MM.1S (cell line): ENCODE data around the gene MCTP2.

Experiments used
- CTCF ChIP-seq: fragments of 300-600 bp; sonication (generic); IDR thresholded peaks from 2 replicates; pipeline ENCODE4 v1.5.1; 2016; ENCODE audit warnings: antibody characterized with exemption, low read length, mixed read lengths
- EZH2 ChIP-seq: fragments of 300-600 bp; sonication (generic); optimal IDR thresholded peaks from 2 replicates; pipeline ENCODE3; 2017; ENCODE audit warnings: low read depth, mild to moderate bottlenecking, antibody characterized with exemption, low read length, mixed read lengths

DNA sequence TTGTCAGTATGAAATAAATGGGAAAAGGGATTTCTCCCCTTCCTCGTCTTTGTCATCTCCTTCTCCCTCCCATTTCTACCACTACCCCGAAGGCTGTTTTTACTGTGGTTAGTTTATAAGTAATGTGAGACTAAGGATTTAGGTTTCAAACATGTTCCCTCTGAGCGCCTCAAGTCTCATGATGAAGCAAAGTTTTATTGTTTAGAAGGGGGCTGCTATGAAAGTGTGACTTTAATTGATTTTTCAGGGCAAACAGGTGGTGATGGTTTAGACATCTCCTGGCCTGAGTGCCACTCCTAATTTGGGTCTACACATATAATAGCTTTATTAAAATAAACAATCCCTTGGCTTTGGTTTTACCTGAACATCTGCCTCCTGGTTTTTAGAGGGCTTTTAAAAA is 185.5 kb downstream of the MCTP2 start:
- TF ChIP-seq CTCF (no peak), EZH2 (no peak)
